Sigmoid colon (tissue), 4 donors: ENCODE results near the gene EPB42.

Source experiments
- CTCF ChIP-seq, 4 experiments: fragments of 450-650 bp in 3 of 4; fragments of 200-600 bp in 1 of 4; IDR thresholded peaks; one replicate each; pipeline ENCODE4 v1.5.1; 2016 to 2019; ENCODE audit warnings: antibody characterized with exemption in 4 of 4, mild to moderate bottlenecking in 3 of 4, moderate library complexity in 2 of 4
- EP300 ChIP-seq, 4 donors: sonication (generic); formaldehyde crosslinking; IDR thresholded peaks; one replicate each; pipeline ENCODE4 v1.6.1; 2017; ENCODE audit warnings: antibody characterized with exemption in 4 of 4
- POLR2AphosphoS5 ChIP-seq, 4 donors: sonication (generic); formaldehyde crosslinking; IDR thresholded peaks; one replicate each; pipeline ENCODE4 v1.6.1; 2017; ENCODE audit warnings: antibody characterized with exemption in 4 of 4

- no peak for TF ChIP-seq POLR2AphosphoS5 (IDR thresholded peaks at IDR 0.05)
- TF ChIP-seq CTCF (IDR thresholded peaks at IDR 0.05) = no peak
- no peak for TF ChIP-seq EP300 (IDR thresholded peaks at IDR 0.05)
Measured at GRCh38 chr15:43249236-43249635, 28.4 kb upstream of the EPB42 start.
